HG03521 (cell line): ENCODE data around the gene SERTAD2.

ENCODE experiments used
- ATAC-seq: cut with Tn5 transposase; IDR thresholded peaks from one replicate; pipeline ENCODE4 v1.9.1; 2021; ENCODE audit warnings: mild to moderate bottlenecking, moderate library complexity; ENCODE audit not compliant: unreplicated experiment

Gene SERTAD2

DNA sequence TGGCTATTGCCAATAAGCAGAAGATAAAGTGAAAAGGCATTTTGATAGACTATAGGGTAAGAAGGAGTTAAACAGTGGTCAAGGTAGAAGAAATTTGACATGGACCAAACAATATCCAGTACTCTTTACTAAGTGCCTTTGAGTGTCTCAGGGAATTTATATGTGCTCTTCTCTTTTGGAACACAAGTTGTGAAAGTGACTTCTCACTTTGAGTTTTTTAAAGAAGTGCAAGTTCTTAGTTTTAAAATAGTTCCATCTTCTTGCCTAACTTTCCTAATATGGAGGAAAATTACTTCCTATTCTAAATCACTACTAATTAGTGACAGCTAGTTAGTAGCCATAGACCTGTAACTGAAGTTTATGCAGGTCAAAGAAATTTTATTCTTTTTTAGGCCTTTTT is 66.2 kb downstream of the SERTAD2 start:
- no peak for ATAC-seq

DNA sequence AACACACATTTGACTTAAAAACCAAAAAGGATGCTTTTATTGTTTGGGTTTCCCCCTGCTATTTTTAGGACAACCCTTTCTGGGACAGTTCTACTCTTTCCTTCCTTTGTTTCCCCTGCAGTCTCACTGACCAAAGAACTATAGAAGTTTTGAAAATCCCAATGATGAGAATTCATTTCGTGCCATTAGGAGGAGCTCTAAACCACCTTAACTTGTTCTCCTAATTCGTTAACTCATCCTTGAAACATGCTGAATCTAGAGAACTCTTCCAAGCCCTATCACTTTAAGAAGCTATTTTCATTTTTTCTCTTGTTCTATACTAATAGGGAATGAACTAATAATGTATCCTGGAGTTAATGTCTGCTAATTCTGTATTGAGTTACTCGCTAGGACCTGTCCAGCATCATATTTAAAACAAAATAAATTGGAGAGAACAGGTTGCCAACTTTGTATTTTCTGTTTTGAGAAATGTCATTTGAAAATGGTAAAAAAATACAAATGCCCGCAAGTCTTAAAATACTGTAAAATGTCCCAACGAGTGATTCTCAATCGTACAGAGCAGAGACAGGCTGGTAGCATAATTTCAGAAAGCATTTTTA is 66.7 kb downstream of the SERTAD2 start:
- ATAC-seq: no peak

DNA sequence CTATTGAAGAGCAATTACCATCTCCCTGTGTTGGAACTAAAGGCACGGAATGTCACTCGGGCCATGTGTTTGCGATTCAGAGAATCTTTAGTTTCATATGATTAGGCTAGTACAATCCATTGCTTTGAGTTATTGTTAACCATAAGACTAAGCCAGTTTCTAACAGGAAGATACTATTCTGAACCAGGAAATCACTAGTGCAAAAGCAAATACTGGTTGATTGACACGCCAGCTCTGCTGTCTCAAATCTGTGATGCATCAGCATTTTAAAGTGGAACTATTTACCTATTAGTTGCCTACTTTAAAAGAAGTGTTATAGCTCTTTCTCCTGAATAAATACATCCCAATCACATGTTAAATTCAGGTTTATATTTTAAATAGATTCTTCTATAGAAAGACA is 67.7 kb downstream of the SERTAD2 start:
- no peak for ATAC-seq

DNA sequence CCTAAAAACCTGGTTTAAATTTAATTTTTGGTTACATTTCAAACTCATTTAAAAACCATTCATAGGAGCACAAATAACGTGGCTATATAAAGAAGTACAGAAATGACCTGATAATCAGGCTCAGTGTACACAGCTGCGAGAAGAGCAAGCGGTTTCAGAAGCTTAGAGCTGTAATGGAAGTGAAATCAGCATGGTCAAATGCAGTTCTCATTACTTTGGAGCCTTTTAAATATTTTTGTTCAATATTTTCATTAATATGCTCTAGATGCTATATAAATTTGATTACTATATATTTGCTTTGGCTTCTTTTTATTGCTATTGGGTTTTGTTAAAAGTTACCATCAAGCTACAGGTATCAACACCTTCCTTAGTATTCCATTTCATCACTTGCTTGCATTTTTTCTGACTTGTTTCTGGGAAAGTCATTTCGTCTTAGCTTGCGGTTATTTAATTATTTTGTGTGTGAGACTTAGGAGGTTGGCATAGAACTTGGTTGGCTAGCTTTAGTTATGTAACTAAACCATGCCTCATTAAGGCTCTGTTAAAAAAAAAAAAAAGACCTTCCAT is 70.9 kb downstream of the SERTAD2 start:
- peak; percentile 92 for ATAC-seq

DNA sequence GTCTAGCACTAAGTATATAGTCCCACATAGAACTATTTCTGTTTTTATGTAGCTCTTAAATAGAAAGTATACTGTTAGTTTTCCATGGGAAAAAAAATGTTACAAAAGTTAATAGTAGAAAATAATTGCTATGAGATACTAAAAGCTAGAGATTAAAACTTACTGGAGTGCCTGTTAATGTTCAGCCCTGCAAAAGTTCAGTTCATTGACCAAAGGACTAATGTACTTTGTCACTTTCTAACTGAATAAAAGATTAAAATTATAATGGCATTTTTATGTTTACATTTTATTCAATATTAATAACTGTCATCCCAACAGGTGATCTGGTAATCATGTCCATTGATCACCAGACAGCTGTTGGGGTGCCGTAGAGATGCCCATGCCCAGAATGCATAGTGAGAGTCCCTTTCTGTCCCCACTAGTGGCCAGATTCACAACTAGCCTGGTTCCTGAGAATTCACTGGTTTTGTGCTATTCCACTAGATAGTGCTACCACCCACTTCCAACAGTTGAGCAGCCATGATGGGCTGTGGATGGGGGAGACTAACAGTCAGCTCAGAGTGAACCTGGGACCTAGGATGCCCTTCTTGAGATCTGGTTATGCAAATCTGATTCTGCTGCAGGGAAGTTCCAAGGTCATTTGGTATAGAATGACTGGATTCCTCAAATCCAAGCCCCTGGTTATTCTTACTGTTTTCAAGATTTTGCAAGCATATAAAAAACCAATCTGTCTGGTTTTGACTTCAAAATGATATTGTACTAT is 71.8 kb downstream of the SERTAD2 start:
- ATAC-seq: no peak
